A673 (cell line): ENCODE measurements around the gene MICALL2. TPM values are rescaled to one million over a fixed set of nuclear protein-coding genes. Genes with fewer than 3 reads are reported as not detected.

Source experiments
- BruUV-seq: library from RNA; stranded (reverse); fragments of 400-500 nt; replicated peaks from 2 replicates; lab custom pipeline; 2021; lab: Mats Ljungman, UMichigan
- CTCF ChIA-PET: fragments of 300-600 bp; sonication (Branson Sonifier 250); formaldehyde crosslinking; loops from one replicate; lab custom pipeline; 2022; ENCODE audit warnings: antibody characterized with exemption; lab: Charles Lee
- POLR2A ChIA-PET: fragments of 300-600 bp; sonication (Branson Sonifier 250); formaldehyde crosslinking; loops from one replicate; lab custom pipeline; 2022; ENCODE audit warnings: antibody characterized with exemption; ENCODE audit not compliant: low non-redundant PET; lab: Charles Lee
- DNase-seq: peaks from one replicate; pipeline ENCODE4 v3.0.0-alpha.2; 2015; ENCODE audit warnings: low spot score
- H3K27ac ChIP-seq: fragments of 200-600 bp; sonication (generic); 2 replicates; pipeline ENCODE4 v1.5.1; 2016; ENCODE audit warnings: mixed run types, low read depth, mild to moderate bottlenecking, mixed read lengths, antibody characterized with exemption, low read length; ENCODE audit not compliant: poor library complexity, severe bottlenecking
- H3K27me3 ChIP-seq: fragments of 200-600 bp; sonication (generic); replicated peaks from 2 replicates; pipeline ENCODE4 v1.6.1; 2017; ENCODE audit warnings: mixed run types, low read depth, mild to moderate bottlenecking, mixed read lengths, antibody characterized with exemption, low read length; ENCODE audit not compliant: insufficient read depth, poor library complexity
- H3K36me3 ChIP-seq: fragments of 200-600 bp; sonication (generic); 2 replicates; pipeline ENCODE4 v1.6.1; 2016; ENCODE audit warnings: mixed run types, mild to moderate bottlenecking, mixed read lengths, antibody characterized with exemption, low read length; ENCODE audit not compliant: insufficient read depth, poor library complexity, severe bottlenecking
- H3K4me1 ChIP-seq: fragments of 200-600 bp; sonication (generic); 2 replicates; pipeline ENCODE4 v1.6.1; 2017; ENCODE audit warnings: mixed run types, mild to moderate bottlenecking, mixed read lengths, antibody characterized with exemption, low read length; ENCODE audit not compliant: insufficient read depth, poor library complexity, severe bottlenecking
- H3K4me3 ChIP-seq: fragments of 200-600 bp; sonication (generic); 2 replicates; pipeline ENCODE4 v1.5.1; 2016; ENCODE audit warnings: low read depth, mixed run types, mild to moderate bottlenecking, mixed read lengths, low read length; ENCODE audit not compliant: poor library complexity, severe bottlenecking
- H3K9me3 ChIP-seq: fragments of 200-600 bp; sonication (generic); 2 replicates; pipeline ENCODE4 v1.6.1; 2016; ENCODE audit warnings: mixed run types, low read depth, mild to moderate bottlenecking, mixed read lengths, antibody characterized with exemption, low read length; ENCODE audit not compliant: poor library complexity, severe bottlenecking
- CTCF ChIP-seq: fragments of 300-800, 200-600 bp; sonication (generic); conservative IDR thresholded peaks from 2 replicates; pipeline ENCODE4 v1.5.1; 2017; ENCODE audit warnings: low read depth, mild to moderate bottlenecking, antibody characterized with exemption, low read length, moderate library complexity, mixed read lengths
- EZH2 ChIP-seq: fragments of 200-600 bp; sonication (generic); IDR thresholded peaks from 2 replicates; pipeline ENCODE4 v1.6.1; 2017; ENCODE audit warnings: borderline replicate concordance, low read depth, mild to moderate bottlenecking, mixed read lengths, antibody characterized with exemption, low read length; ENCODE audit not compliant: poor library complexity, severe bottlenecking
- intact Hi-C: fragments of 100-400 bp; cut with micrococcal nuclease; formaldehyde crosslinking; loops from one replicate; pipeline ENCODE4 v1.10.0; 2022; ENCODE audit not compliant: unreplicated experiment
- total RNA-seq: library from RNA; stranded (reverse); gene quantifications from 2 replicates; pipeline ENCODE4 v1.2.3, GENCODE V29; 2021

The MICALL2 gene
- total RNA-seq, 1 experiment from 2014 or later = 10.1 TPM

DNA sequence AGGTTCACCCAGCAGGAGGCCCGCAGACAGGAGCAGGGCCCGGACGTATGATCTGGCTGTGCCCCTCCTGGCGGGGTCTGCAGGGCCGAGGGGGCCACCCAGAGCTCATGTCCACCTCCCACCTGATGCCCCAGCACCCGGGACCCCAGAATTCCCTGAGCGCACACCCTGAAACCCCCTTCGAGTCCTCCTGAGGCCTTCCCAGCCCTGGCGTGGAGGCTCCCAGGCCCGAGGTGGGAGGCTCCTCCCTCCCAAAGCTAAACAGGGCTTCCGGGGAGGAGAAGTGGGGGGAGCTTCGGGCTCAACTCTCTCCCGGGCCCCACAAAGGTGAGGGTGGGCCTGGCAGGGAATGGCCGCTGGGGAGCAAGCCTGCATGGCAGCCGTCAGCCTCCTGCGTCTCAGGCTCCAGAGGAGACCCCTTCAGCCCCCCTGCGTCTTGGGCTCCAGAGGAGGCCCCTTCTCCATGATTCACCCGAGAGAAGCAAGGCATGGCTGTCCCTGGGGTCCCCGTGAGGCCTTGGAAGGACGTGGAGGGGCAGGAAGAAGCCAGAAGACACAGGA lies 30.2 kb downstream of the MICALL2 start:
- no peak overlapping the region for H3K4me3 ChIP-seq
- peak; percentile 43 for DNase-seq
- H3K9me3 ChIP-seq = no peaks in the 10 kb centered on the region
- TF ChIP-seq CTCF (no peak), EZH2 (no peak)
- H3K27ac ChIP-seq = peak overlapping the region; percentile 26
- ChIA-PET POLR2A (no interaction called here), CTCF (interaction anchor here (0.6 kb wide), 1 partner anchor 9 kb away, joined by 3 read pairs; no protein-coding TSS in a partner anchor)
- intact Hi-C loops = no loop called here
- no peaks in the 10 kb centered on the region for H3K27me3 ChIP-seq
- BruUV-seq = no TSS peak
- no peaks in the 10 kb centered on the region for H3K36me3 ChIP-seq
- peaks cover 13% of the 10 kb centered on the region for H3K4me1 ChIP-seq

DNA sequence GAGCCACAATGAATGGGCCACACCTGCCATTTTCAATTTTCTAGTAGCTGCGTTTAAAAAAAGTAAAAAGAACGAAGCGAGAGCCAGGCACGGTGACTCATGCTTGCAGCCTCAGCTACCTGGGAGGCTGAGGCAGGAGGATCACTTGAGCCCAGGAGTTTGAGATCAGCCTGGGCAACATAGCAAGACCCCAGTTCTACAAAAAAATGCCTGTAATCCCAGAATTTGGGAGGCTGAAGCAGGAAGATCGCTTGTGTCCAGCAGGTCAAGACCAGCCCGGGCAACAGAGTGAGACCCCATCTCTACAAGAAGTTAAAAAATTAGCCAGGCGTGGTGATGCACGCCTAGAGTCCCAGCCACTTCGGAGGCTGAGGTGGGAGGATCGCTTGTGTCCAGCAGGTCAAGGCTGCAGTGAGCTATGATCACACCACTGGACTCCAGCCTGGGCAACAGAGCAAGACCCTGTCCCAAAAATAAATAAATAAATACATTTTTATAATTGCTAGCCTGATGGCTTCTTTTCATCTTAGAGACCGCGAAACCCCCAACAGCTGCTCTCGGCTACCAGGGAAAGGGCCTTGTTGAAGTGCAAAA lies 32.1 kb downstream of the MICALL2 start:
- Histone ChIP-seq H3K27ac (no peak overlapping the region), H3K27me3 (no peaks in the 10 kb centered on the region), H3K9me3 (no peaks in the 10 kb centered on the region), H3K36me3 (no peaks in the 10 kb centered on the region), H3K4me1 (peaks cover 23% of the 10 kb centered on the region), H3K4me3 (no peak overlapping the region)
- CTCF ChIA-PET = interaction anchor here (0.5 kb wide), 1 partner anchor 58 kb away, joined by 3 read pairs; no protein-coding TSS in a partner anchor
- BruUV-seq = no TSS peak
- DNase-seq = no peak
- TF ChIP-seq CTCF = no peak
- TF ChIP-seq EZH2 = no peak
- intact Hi-C loops = no loop called here
- POLR2A ChIA-PET = no interaction called here

- no peak overlapping the region for H3K27ac ChIP-seq
- DNase-seq = no peak
- no TSS peak for BruUV-seq
- intact Hi-C loops = no loop called here
- no peaks in the 10 kb centered on the region for H3K27me3 ChIP-seq
- H3K36me3 ChIP-seq = no peaks in the 10 kb centered on the region
- TF ChIP-seq CTCF (no peak), EZH2 (no peak)
- peaks cover 23% of the 10 kb centered on the region for H3K4me1 ChIP-seq
- H3K9me3 ChIP-seq = no peaks in the 10 kb centered on the region
- ChIA-PET CTCF (interaction anchor here (0.5 kb wide), 1 partner anchor 58 kb away, joined by 3 read pairs; no protein-coding TSS in a partner anchor), POLR2A (no interaction called here)
- no peak overlapping the region for H3K4me3 ChIP-seq
These were observed 32.8 kb downstream of the MICALL2 start for GRCh38 chr7:1426474-1426873.
